ENCODE results near the gene PARVB.

DNA sequence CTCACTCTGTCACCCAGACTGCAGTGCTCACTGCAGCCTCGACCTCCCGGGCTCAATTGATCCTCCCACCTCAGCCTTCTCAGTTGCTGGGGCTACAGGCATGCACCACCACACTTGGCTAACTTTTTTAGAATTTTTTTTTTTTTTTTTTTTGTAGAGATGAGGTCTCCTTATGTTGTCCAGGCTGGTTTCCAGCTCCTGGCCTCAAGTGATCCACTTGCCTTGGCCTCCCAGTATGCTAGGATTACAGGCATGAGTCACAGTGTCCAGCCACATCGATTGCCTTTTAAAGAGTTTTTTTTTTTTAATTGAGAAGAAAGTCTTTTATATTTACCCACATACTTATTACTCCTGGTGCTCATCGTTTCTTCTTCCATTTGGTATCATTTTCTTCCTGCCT is 186.6 kb downstream of the PARVB start:
- no peak for TF ChIP-seq EZH2 (IDR thresholded peaks at IDR 0.05; ENCODE audit: borderline replicate concordance, low read depth, low read length, severe bottlenecking)
- TF ChIP-seq, protein P1, sequence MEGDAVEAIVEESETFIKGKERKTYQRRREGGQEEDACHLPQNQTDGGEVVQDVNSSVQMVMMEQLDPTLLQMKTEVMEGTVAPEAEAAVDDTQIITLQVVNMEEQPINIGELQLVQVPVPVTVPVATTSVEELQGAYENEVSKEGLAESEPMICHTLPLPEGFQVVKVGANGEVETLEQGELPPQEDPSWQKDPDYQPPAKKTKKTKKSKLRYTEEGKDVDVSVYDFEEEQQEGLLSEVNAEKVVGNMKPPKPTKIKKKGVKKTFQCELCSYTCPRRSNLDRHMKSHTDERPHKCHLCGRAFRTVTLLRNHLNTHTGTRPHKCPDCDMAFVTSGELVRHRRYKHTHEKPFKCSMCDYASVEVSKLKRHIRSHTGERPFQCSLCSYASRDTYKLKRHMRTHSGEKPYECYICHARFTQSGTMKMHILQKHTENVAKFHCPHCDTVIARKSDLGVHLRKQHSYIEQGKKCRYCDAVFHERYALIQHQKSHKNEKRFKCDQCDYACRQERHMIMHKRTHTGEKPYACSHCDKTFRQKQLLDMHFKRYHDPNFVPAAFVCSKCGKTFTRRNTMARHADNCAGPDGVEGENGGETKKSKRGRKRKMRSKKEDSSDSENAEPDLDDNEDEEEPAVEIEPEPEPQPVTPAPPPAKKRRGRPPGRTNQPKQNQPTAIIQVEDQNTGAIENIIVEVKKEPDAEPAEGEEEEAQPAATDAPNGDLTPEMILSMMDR (IDR thresholded peaks at IDR 0.05; ENCODE audit: extremely low read depth in 1 of 2, insufficient read depth in 1 of 2, low read depth in 1 of 2, low read length in 2 of 2): no peak
- TF ChIP-seq POLR2A (IDR thresholded peaks at IDR 0.05; ENCODE audit: low read depth, low read length): no peak
- no peak for TF ChIP-seq POLR2AphosphoS5 (IDR thresholded peaks at IDR 0.05; ENCODE audit: insufficient read depth, low read depth, low read length)
- no peak for TF ChIP-seq FOS (IDR thresholded peaks at IDR 0.05; ENCODE audit: borderline replicate concordance, insufficient read depth, low read length)
- TF ChIP-seq JUN (IDR thresholded peaks at IDR 0.05; ENCODE audit: borderline replicate concordance, insufficient read depth, insufficient read length, low read depth): no peak
- TF ChIP-seq, protein P2, sequence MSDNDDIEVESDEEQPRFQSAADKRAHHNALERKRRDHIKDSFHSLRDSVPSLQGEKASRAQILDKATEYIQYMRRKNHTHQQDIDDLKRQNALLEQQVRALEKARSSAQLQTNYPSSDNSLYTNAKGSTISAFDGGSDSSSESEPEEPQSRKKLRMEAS (IDR thresholded peaks at IDR 0.05; ENCODE audit: insufficient read depth, insufficient read length): no peak

Measured in endothelial cell of umbilical vein (primary cell).